Caco-2 (cell line): ENCODE results near the gene CLASRP. TPM values are rescaled to one million over a fixed set of nuclear protein-coding genes. Genes with fewer than 3 reads are reported as not detected.
A peak's percentile ranks its signal among the peaks of the same experiment; 100 is the strongest.
"Not testable (repeated sequence)": the region's sequence is repeated elsewhere in the genome, so short reads cannot be mapped to it uniquely, and the experiment has no call there.

Experiments
- BruUV-seq: library from RNA; stranded (reverse); fragments of 400-500 nt; replicated peaks from 2 replicates; lab custom pipeline; 2021; lab: Mats Ljungman, UMichigan
- CTCF ChIA-PET: fragments of 300-600 bp; sonication (Branson Sonifier 250); formaldehyde crosslinking; loops from one replicate; lab custom pipeline; 2022; ENCODE audit warnings: antibody characterized with exemption; lab: Charles Lee
- POLR2A ChIA-PET: fragments of 300-600 bp; sonication (Branson Sonifier 250); formaldehyde crosslinking; loops from one replicate; lab custom pipeline; 2022; ENCODE audit warnings: antibody characterized with exemption; lab: Charles Lee
- DNase-seq, 2 experiments: peaks; one replicate each; pipeline versions ENCODE4 v3.0.0 to v3.0.0-alpha.2; 2020 to 2022
- H3K27me3 ChIP-seq: replicated peaks from 2 replicates; pipeline ENCODE4 v1.6.0; 2011; ENCODE audit warnings: low read length; ENCODE audit not compliant: control insufficient read depth, insufficient read depth
- H3K36me3 ChIP-seq: 2 replicates; pipeline ENCODE4 v1.5.1; 2011; ENCODE audit warnings: low read length; ENCODE audit not compliant: control insufficient read depth, insufficient read depth
- H3K4me1 ChIP-seq: fragments of 250-450 bp; sonication (Bioruptor Pico); 2 replicates; pipeline ENCODE4 v1.5.1; 2020; ENCODE audit warnings: mild to moderate bottlenecking
- H3K4me3 ChIP-seq: 2 replicates; pipeline ENCODE4 v1.5.1; 2011; ENCODE audit warnings: low read depth, mild to moderate bottlenecking, control low read depth, low read length
- H3K9me3 ChIP-seq: fragments of 250-450 bp; sonication (Bioruptor Pico); 2 replicates; pipeline ENCODE4 v1.5.1; 2020; ENCODE audit warnings: mild to moderate bottlenecking, moderate library complexity
- H3K27ac Mint-ChIP-seq: one replicate; pipeline ENCODE4 v1.8.0; 2022; ENCODE audit warnings: mixed read lengths; ENCODE audit not compliant: unreplicated experiment
- H3K27me3 Mint-ChIP-seq: one replicate; pipeline ENCODE4 v1.8.0; 2022; ENCODE audit warnings: mixed read lengths; ENCODE audit not compliant: insufficient read depth, unreplicated experiment
- H3K36me3 Mint-ChIP-seq: one replicate; pipeline ENCODE4 v1.8.0; 2022; ENCODE audit warnings: mild to moderate bottlenecking, mixed read lengths; ENCODE audit not compliant: insufficient read depth, unreplicated experiment
- H3K4me1 Mint-ChIP-seq: one replicate; pipeline ENCODE4 v1.8.0; 2022; ENCODE audit warnings: low read depth, mixed read lengths; ENCODE audit not compliant: unreplicated experiment
- H3K4me3 Mint-ChIP-seq: one replicate; pipeline ENCODE4 v1.8.0; 2022; ENCODE audit warnings: mild to moderate bottlenecking, moderate library complexity, mixed read lengths; ENCODE audit not compliant: unreplicated experiment
- H3K9me3 Mint-ChIP-seq: one replicate; pipeline ENCODE4 v1.8.0; 2022; ENCODE audit warnings: mixed read lengths; ENCODE audit not compliant: unreplicated experiment
- CTCF ChIP-seq, 2 experiments: fragments of 200-600 bp in 1 of 2; IDR thresholded peaks; 1 replicate in 1 of 2; 2 replicates in 1 of 2; pipeline versions ENCODE4 v1.5.1 to v1.8.0; 2011 to 2022; ENCODE audit warnings: antibody characterized with exemption in 1 of 2, control low read depth in 1 of 2, inconsistent platforms in 1 of 2, low read depth in 1 of 2, low read length in 1 of 2, mild to moderate bottlenecking in 1 of 2, moderate library complexity in 1 of 2; ENCODE audit not compliant: insufficient read depth in 1 of 2, severe bottlenecking in 1 of 2, unreplicated experiment in 1 of 2
- intact Hi-C: fragments of 100-400 bp; cut with micrococcal nuclease; formaldehyde crosslinking; loops from one replicate; pipeline ENCODE4 v1.10.0; 2022; ENCODE audit not compliant: unreplicated experiment
- total RNA-seq: library from RNA; stranded (reverse); gene quantifications from 2 replicates; pipeline ENCODE4 v1.2.3, GENCODE V29; 2022

Gene CLASRP
- total RNA-seq, 1 experiment from 2014 or later: 104 TPM

- Histone ChIP-seq H3K4me1 (peaks cover 10% of the 10 kb centered on the region), H3K36me3 (no peaks in the 10 kb centered on the region), H3K9me3 (no peaks in the 10 kb centered on the region), H3K4me3 (no peak overlapping the region), H3K27me3 (no peaks in the 10 kb centered on the region)
- CTCF ChIA-PET: no interaction called here
- H3K36me3 Mint-ChIP-seq: peaks cover 32% of the 10 kb centered on the region
- no peak for DNase-seq
- POLR2A ChIA-PET: no interaction called here
- peaks cover 8% of the 10 kb centered on the region for H3K4me1 Mint-ChIP-seq
- intact Hi-C loops: no loop called here
- TF ChIP-seq CTCF (IDR thresholded peaks at IDR 0.05; ENCODE audit: insufficient read depth in 1 of 2, low read depth in 1 of 2, low read length in 1 of 2, severe bottlenecking in 1 of 2, unreplicated experiment in 1 of 2): no peak
- H3K4me3 Mint-ChIP-seq: no peak overlapping the region
- no peaks in the 10 kb centered on the region for H3K27me3 Mint-ChIP-seq
- H3K27ac Mint-ChIP-seq: no peak overlapping the region
- BruUV-seq: no TSS peak
- no peaks in the 10 kb centered on the region for H3K9me3 Mint-ChIP-seq
Observed at GRCh38 chr19:44998025-44998424, 40.8 kb upstream of the CLASRP start.

DNA sequence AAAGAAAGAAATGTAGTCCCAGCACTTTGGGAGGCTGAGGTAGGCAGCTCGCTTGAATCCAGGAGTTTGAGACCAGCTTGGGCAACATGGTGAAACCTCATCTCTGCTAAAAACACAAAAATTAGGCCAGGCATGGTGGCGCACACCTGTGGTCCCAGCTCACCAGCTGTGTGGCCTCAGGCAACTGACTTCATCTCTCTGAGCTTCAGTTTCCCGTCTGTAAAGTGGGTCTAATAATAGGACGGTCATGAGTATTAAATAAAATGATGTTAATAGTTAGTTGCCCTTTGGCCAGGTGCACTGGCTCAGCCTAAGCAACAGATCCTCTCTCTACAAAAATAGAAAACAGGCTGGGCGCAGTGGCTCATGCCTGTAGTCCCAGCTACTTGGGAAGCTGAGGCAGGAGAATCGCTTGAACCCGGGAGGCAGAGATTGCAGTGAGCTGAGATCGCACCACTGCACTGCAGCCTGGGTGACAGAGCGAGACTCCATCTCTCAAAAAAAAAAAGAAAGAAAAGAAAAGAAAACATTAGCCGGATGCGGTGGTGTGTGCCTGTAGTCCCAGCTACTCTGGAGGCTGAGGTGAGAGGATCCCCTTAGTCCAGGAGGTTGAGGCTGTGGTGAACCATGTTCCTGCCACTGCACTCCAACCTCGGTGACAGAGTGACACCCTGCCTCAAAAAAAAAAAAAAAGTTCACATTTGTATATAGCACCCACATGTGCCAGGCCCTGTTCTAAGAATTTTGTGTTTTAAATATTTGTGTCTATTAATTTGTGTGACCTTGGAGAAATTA, 39.5 kb upstream of the CLASRP start:
- H3K4me1 ChIP-seq, H3K9me3 ChIP-seq, H3K4me3 Mint-ChIP-seq, H3K27me3 ChIP-seq, H3K27me3 Mint-ChIP-seq, H3K27ac Mint-ChIP-seq, BruUV-seq, DNase-seq, H3K36me3 ChIP-seq, H3K9me3 Mint-ChIP-seq, H3K4me1 Mint-ChIP-seq, intact Hi-C loops, H3K4me3 ChIP-seq: not testable (repeated sequence)
- CTCF ChIA-PET: interaction anchor here (1.3 kb wide), 1 partner anchor 60 kb away, joined by 3 read pairs; no protein-coding TSS in a partner anchor
- POLR2A ChIA-PET: interaction anchor here (0.7 kb wide), 1 partner anchor 249 kb away, joined by 4 read pairs; no protein-coding TSS in a partner anchor
- peaks cover 32% of the 10 kb centered on the region for H3K36me3 Mint-ChIP-seq

DNA sequence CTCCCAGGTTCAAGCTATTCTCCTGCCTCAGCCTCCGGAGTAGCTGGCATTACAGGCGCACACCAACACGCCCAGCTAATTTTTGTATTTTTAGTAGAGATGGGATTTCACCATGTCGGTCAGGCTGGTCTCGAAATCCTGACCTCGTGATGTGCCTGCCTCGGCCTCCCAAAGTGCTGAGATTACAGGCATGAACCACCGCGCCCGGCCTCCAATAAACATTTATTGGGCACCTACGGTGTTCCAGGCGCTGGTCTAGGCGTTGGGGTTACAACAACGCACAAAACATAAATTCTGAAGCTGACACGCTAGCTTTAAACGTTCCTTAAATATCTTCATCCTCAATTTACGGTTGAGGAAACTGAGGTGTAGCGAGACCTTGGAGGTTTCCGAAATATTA, 38.2 kb upstream of the CLASRP start:
- Mint-ChIP-seq H3K4me3 (peak overlapping the region; percentile 94), H3K36me3 (peaks cover 32% of the 10 kb centered on the region)
- POLR2A ChIA-PET: interaction anchor here (0.6 kb wide), 1 partner anchor 39 kb away, joined by 3 read pairs; no protein-coding TSS in a partner anchor
- not testable (repeated sequence) for H3K9me3 ChIP-seq, H3K27ac Mint-ChIP-seq, DNase-seq, H3K4me1 ChIP-seq, H3K4me1 Mint-ChIP-seq, H3K9me3 Mint-ChIP-seq, H3K36me3 ChIP-seq, BruUV-seq, H3K27me3 ChIP-seq, H3K27me3 Mint-ChIP-seq
- H3K4me3 ChIP-seq: peak overlapping the region; percentile 57
- intact Hi-C loops: loop anchor here (2.0 to 10.0 kb wide), 3 partner anchors 38 to 96 kb away; partner anchors contain the start of genes APOE, CLASRP, GEMIN7 and ZNF296
- CTCF ChIA-PET: interaction anchor here (1.2 to 1.3 kb wide), 2 partner anchors 39 to 59 kb away, joined by 3 to 5 read pairs; no protein-coding TSS in a partner anchor
